Uterus (tissue), 2 donors: ENCODE results near the gene TBC1D25.
"Not testable (repeated sequence)": the region's sequence is repeated elsewhere in the genome, so short reads cannot be mapped to it uniquely, and the experiment has no call there.

Experiments used
- POLR2A ChIP-seq, 2 donors: fragments of 450-650 bp; IDR thresholded peaks; one replicate each; pipeline ENCODE4 v1.6.1; 2016; ENCODE audit warnings: antibody characterized with exemption in 2 of 2, mild to moderate bottlenecking in 1 of 2, moderate library complexity in 1 of 2
- TF ChIP-seq, protein P1 (sequence below), 4 experiments: fragments of 200-600 bp in 2 of 4; fragments of 450-650 bp in 2 of 4; sonication (generic) in 2 of 4; IDR thresholded peaks; one replicate each; pipeline ENCODE4 v1.5.1; 2016 to 2019; ENCODE audit warnings: antibody characterized with exemption in 4 of 4, mild to moderate bottlenecking in 2 of 4, moderate library complexity in 1 of 4

DNA sequence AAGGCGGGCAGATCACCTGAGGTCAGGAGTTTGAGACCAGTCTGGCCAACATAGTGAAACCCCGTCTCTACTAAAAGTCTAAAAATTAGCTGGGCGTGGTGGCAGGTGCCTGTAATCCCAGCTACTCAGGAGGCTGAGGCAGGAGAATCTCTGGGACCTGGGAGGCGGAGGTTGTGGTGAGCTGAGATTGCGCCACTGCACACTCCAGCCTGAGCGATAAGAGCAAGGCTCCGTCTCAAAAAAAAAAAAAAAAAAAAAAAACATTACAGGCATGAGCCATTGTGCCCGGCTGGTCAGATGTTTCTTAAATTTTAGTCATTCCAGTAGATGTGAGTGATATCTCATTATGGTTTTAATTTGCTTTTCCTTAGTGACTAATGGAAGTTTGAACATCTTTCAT lies 13.7 kb upstream of the TBC1D25 start:
- TF ChIP-seq, protein P1, sequence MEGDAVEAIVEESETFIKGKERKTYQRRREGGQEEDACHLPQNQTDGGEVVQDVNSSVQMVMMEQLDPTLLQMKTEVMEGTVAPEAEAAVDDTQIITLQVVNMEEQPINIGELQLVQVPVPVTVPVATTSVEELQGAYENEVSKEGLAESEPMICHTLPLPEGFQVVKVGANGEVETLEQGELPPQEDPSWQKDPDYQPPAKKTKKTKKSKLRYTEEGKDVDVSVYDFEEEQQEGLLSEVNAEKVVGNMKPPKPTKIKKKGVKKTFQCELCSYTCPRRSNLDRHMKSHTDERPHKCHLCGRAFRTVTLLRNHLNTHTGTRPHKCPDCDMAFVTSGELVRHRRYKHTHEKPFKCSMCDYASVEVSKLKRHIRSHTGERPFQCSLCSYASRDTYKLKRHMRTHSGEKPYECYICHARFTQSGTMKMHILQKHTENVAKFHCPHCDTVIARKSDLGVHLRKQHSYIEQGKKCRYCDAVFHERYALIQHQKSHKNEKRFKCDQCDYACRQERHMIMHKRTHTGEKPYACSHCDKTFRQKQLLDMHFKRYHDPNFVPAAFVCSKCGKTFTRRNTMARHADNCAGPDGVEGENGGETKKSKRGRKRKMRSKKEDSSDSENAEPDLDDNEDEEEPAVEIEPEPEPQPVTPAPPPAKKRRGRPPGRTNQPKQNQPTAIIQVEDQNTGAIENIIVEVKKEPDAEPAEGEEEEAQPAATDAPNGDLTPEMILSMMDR (IDR thresholded peaks at IDR 0.05) = not testable (repeated sequence)
- not testable (repeated sequence) for TF ChIP-seq POLR2A (IDR thresholded peaks at IDR 0.05)
